ENCODE results near the gene CD2AP.
"Not testable (repeated sequence)": the region's sequence is repeated elsewhere in the genome, so short reads cannot be mapped to it uniquely, and the experiment has no call there.

Gene CD2AP

GRCh38 chr6:47552319-47552718 is 74.7 kb downstream of the CD2AP start:
- no peaks in the 10 kb centered on the region for H3K27me3 ChIP-seq (ENCODE audit: insufficient read depth, poor library complexity, severe bottlenecking)
- DNase-seq (ENCODE audit: low read depth in 1 of 2, low spot score in 1 of 2), result no peak
- no peak for TF ChIP-seq REST (IDR thresholded peaks at IDR 0.05; ENCODE audit: insufficient replicate concordance, low read depth)
- no peak for TF ChIP-seq CTCF (IDR thresholded peaks at IDR 0.05; ENCODE audit: insufficient read depth, low read length)
- no peak for TF ChIP-seq GABPA (IDR thresholded peaks at IDR 0.05; ENCODE audit: low read depth)
- TF ChIP-seq POLR2AphosphoS5 (IDR thresholded peaks at IDR 0.05; ENCODE audit: low read depth), result no peak
- no peak for TF ChIP-seq SPI1 (IDR thresholded peaks at IDR 0.05; ENCODE audit: borderline replicate concordance, low read depth)
- no peak overlapping the region for H3K4me3 ChIP-seq (replicated peaks; ENCODE audit: insufficient read depth, low read length)
- H3K27ac ChIP-seq (replicated peaks), result no peak overlapping the region

GRCh38 chr6:47553243-47553642 is 75.7 kb downstream of the CD2AP start:
- H3K27ac ChIP-seq (replicated peaks); H3K4me3 ChIP-seq (replicated peaks; ENCODE audit: insufficient read depth, low read length); DNase-seq (ENCODE audit: low read depth in 1 of 2, low spot score in 1 of 2); H3K27me3 ChIP-seq (ENCODE audit: insufficient read depth, poor library complexity, severe bottlenecking): not testable (repeated sequence)

- not testable (repeated sequence) for H3K27ac ChIP-seq (replicated peaks); H3K4me3 ChIP-seq (replicated peaks; ENCODE audit: insufficient read depth, low read length); DNase-seq (ENCODE audit: low read depth in 1 of 2, low spot score in 1 of 2); H3K27me3 ChIP-seq (ENCODE audit: insufficient read depth, poor library complexity, severe bottlenecking)
Measured at GRCh38 chr6:47556459-47556858, 78.9 kb downstream of the CD2AP start.

GRCh38 chr6:47563162-47563561 is 85.6 kb downstream of the CD2AP start:
- Histone ChIP-seq H3K27me3 (ENCODE audit: insufficient read depth, poor library complexity, severe bottlenecking) (no peaks in the 10 kb centered on the region), H3K27ac (replicated peaks) (no peak overlapping the region), H3K4me3 (replicated peaks; ENCODE audit: insufficient read depth, low read length) (no peak overlapping the region)
- no peak for TF ChIP-seq SPI1 (IDR thresholded peaks at IDR 0.05; ENCODE audit: borderline replicate concordance, low read depth)
- TF ChIP-seq REST (IDR thresholded peaks at IDR 0.05; ENCODE audit: insufficient replicate concordance, low read depth), result no peak
- TF ChIP-seq CTCF (IDR thresholded peaks at IDR 0.05; ENCODE audit: insufficient read depth, low read length), result no peak
- TF ChIP-seq GABPA (IDR thresholded peaks at IDR 0.05; ENCODE audit: low read depth), result no peak
- TF ChIP-seq POLR2AphosphoS5 (IDR thresholded peaks at IDR 0.05; ENCODE audit: low read depth), result no peak
- no peak for DNase-seq (ENCODE audit: low read depth in 1 of 2, low spot score in 1 of 2)

- not testable (repeated sequence) for H3K4me3 ChIP-seq (replicated peaks; ENCODE audit: insufficient read depth, low read length); H3K27me3 ChIP-seq (ENCODE audit: insufficient read depth, poor library complexity, severe bottlenecking); DNase-seq (ENCODE audit: low read depth in 1 of 2, low spot score in 1 of 2); H3K27ac ChIP-seq (replicated peaks)
Measured at GRCh38 chr6:47566602-47567001, 89.0 kb downstream of the CD2AP start.

Measured in HL-60 (cell line).